Measurements from ENCODE around the gene BTG1.
A peak's percentile ranks its signal among the peaks of the same experiment; 100 is the strongest.

BTG1 gene

GRCh38 chr12:92145731-92146496, at the start of gene BTG1:
Gene BTG1, minus strand, starts transcription at chr12:92145846. Its CDS starts 311 bp downstream, at chr12:92145535.
- DNase-seq (ENCODE audit: low spot score), result peak; percentile 98
- FAIRE-seq, result peak; percentile 87

- DNase-seq (ENCODE audit: low spot score), result no peak
- FAIRE-seq, result no peak
Observed at GRCh38 chr12:92194561-92194960, 48.9 kb upstream of the BTG1 start.

GRCh38 chr12:92193846-92194245, 48.2 kb upstream of the BTG1 start:
- DNase-seq (ENCODE audit: low spot score), result no peak
- no peak for FAIRE-seq

GRCh38 chr12:92193063-92193462, 47.4 kb upstream of the BTG1 start:
- DNase-seq (ENCODE audit: low spot score) (no peak), FAIRE-seq (no peak)

GRCh38 chr12:92192360-92192759, 46.7 kb upstream of the BTG1 start:
- DNase-seq (ENCODE audit: low spot score), result no peak
- no peak for FAIRE-seq

GRCh38 chr12:92191061-92191460, 45.4 kb upstream of the BTG1 start:
- DNase-seq (ENCODE audit: low spot score) (no peak), FAIRE-seq (no peak)

GRCh38 chr12:92188517-92189188, 43.0 kb upstream of the BTG1 start:
- FAIRE-seq (no peak), DNase-seq (ENCODE audit: low spot score) (no peak)

- no peak for FAIRE-seq
- DNase-seq (ENCODE audit: low spot score), result no peak
Observed at GRCh38 chr12:92186038-92186470, 40.4 kb upstream of the BTG1 start.

- DNase-seq (ENCODE audit: low spot score), result no peak
- FAIRE-seq, result no peak
Observed at GRCh38 chr12:92185052-92185451, 39.4 kb upstream of the BTG1 start.

- FAIRE-seq (no peak), DNase-seq (ENCODE audit: low spot score) (no peak)
Observed at GRCh38 chr12:92183575-92183974, 37.9 kb upstream of the BTG1 start.

- no peak for FAIRE-seq
- DNase-seq (ENCODE audit: low spot score), result no peak
Observed at GRCh38 chr12:92178340-92178739, 32.7 kb upstream of the BTG1 start.

GRCh38 chr12:92176646-92177045, 31.0 kb upstream of the BTG1 start:
- no peak for FAIRE-seq
- DNase-seq (ENCODE audit: low spot score), result no peak

GRCh38 chr12:92175961-92176360, 30.3 kb upstream of the BTG1 start:
- no peak for FAIRE-seq
- DNase-seq (ENCODE audit: low spot score), result no peak

GRCh38 chr12:92170050-92170449, 24.4 kb upstream of the BTG1 start:
- DNase-seq (ENCODE audit: low spot score), result no peak
- no peak for FAIRE-seq

- FAIRE-seq (no peak), DNase-seq (ENCODE audit: low spot score) (no peak)
Observed at GRCh38 chr12:92167075-92167474, 21.4 kb upstream of the BTG1 start.

- DNase-seq (ENCODE audit: low spot score), result no peak
- FAIRE-seq, result no peak
Observed at GRCh38 chr12:92164712-92165111, 19.1 kb upstream of the BTG1 start.

GRCh38 chr12:92162079-92162478, 16.4 kb upstream of the BTG1 start:
- FAIRE-seq, result no peak
- DNase-seq (ENCODE audit: low spot score), result no peak

- DNase-seq (ENCODE audit: low spot score) (no peak), FAIRE-seq (no peak)
Observed at GRCh38 chr12:92158796-92159439, 13.3 kb upstream of the BTG1 start.

- no peak for DNase-seq (ENCODE audit: low spot score)
- FAIRE-seq, result no peak
Observed at GRCh38 chr12:92156704-92157395, 11.2 kb upstream of the BTG1 start.

- no peak for FAIRE-seq
- no peak for DNase-seq (ENCODE audit: low spot score)
Observed at GRCh38 chr12:92156139-92156538, 10.5 kb upstream of the BTG1 start.

GRCh38 chr12:92155733-92156132, 10.1 kb upstream of the BTG1 start:
- FAIRE-seq, result no peak
- no peak for DNase-seq (ENCODE audit: low spot score)

- FAIRE-seq (no peak), DNase-seq (ENCODE audit: low spot score) (no peak)
Observed at GRCh38 chr12:92151916-92152315, 6.3 kb upstream of the BTG1 start.

Data from RCC 7860 (cell line).